Neural progenitor cell (in vitro differentiated cells): ENCODE results near the gene CPSF6. TPM values are rescaled to one million over a fixed set of nuclear protein-coding genes. Genes with fewer than 3 reads are reported as not detected.

ENCODE experiments used
- DNase-seq: peaks from one replicate; pipeline ENCODE4 v3.0.0-alpha.2; 2016; ENCODE audit warnings: low spot score
- H2AFZ ChIP-seq: fragments of 200-600 bp; sonication (generic); replicated peaks from 2 replicates; pipeline ENCODE4 v1.6.1; 2016; ENCODE audit warnings: antibody characterized with exemption
- H3F3A ChIP-seq: fragments of 200-600 bp; sonication (generic); 2 replicates; pipeline ENCODE4 v1.6.1; 2016; ENCODE audit warnings: antibody characterized with exemption, low read depth
- H3K27ac ChIP-seq: fragments of 200-600 bp; sonication (generic); 2 replicates; pipeline ENCODE4 v1.5.1; 2016; ENCODE audit warnings: mild to moderate bottlenecking
- H3K27me3 ChIP-seq: fragments of 200-600 bp; sonication (generic); 2 replicates; pipeline ENCODE4 v1.6.1; 2016; ENCODE audit warnings: mild to moderate bottlenecking, moderate library complexity
- H3K36me3 ChIP-seq: fragments of 200-600 bp; sonication (generic); 2 replicates; pipeline ENCODE4 v1.5.1; 2016
- H3K4me1 ChIP-seq: fragments of 200-600 bp; sonication (generic); 2 replicates; pipeline ENCODE4 v1.6.1; 2016; ENCODE audit warnings: mixed run types
- H3K4me2 ChIP-seq: fragments of 200-600 bp; sonication (generic); 2 replicates; pipeline ENCODE4 v1.6.1; 2016
- H3K4me3 ChIP-seq: fragments of 200-600 bp; sonication (generic); 2 replicates; pipeline ENCODE4 v1.5.1; 2016
- H3K79me2 ChIP-seq: fragments of 200-600 bp; sonication (generic); 2 replicates; pipeline ENCODE4 v1.6.1; 2016; ENCODE audit warnings: low read depth
- H3K9ac ChIP-seq: fragments of 200-600 bp; sonication (generic); 2 replicates; pipeline ENCODE4 v1.6.1; 2016
- H3K9me3 ChIP-seq: fragments of 200-600 bp; sonication (generic); 2 replicates; pipeline ENCODE4 v1.5.1; 2016; ENCODE audit warnings: low read depth
- H4K20me1 ChIP-seq: fragments of 200-600 bp; sonication (generic); 2 replicates; pipeline ENCODE4 v1.6.1; 2016; ENCODE audit warnings: low read depth
- H3K27ac Mint-ChIP-seq: 3 replicates; pipeline ENCODE4 v1.8.0; 2021; ENCODE audit warnings: mixed read lengths
- H3K27me3 Mint-ChIP-seq: 2 replicates; pipeline ENCODE4 v1.8.0; 2022; ENCODE audit warnings: low read depth, mild to moderate bottlenecking, inconsistent platforms, moderate library complexity, mixed read lengths; ENCODE audit not compliant: insufficient read depth
- H3K36me3 Mint-ChIP-seq: 3 replicates; pipeline ENCODE4 v1.8.0; 2021; ENCODE audit warnings: mixed read lengths
- H3K4me1 Mint-ChIP-seq: 3 replicates; pipeline ENCODE4 v1.8.0; 2021; ENCODE audit warnings: mixed read lengths
- H3K4me3 Mint-ChIP-seq: 3 replicates; pipeline ENCODE4 v1.8.0; 2021; ENCODE audit warnings: mild to moderate bottlenecking, moderate library complexity, mixed read lengths
- H3K9me3 Mint-ChIP-seq: 3 replicates; pipeline ENCODE4 v1.8.0; 2020; ENCODE audit warnings: mixed read lengths
- CTCF ChIP-seq: fragments of 200-600 bp; sonication (generic); IDR thresholded peaks from 2 replicates; pipeline ENCODE4 v1.5.1; 2017; ENCODE audit warnings: antibody characterized with exemption, mild to moderate bottlenecking
- EZH2 ChIP-seq: fragments of 200-600 bp; sonication (generic); IDR thresholded peaks from 2 replicates; pipeline ENCODE4 v1.6.1; 2017; ENCODE audit warnings: antibody characterized with exemption, mild to moderate bottlenecking, moderate library complexity
- EZH2phosphoT487 ChIP-seq: fragments of 200-600 bp; sonication (generic); IDR thresholded peaks from 2 replicates; pipeline ENCODE4 v1.6.1; 2017; ENCODE audit warnings: antibody characterized with exemption
- total RNA-seq: library from RNA; depleted of rRNA; stranded (reverse); fragments of >200 nt; gene quantifications from 2 replicates; pipeline ENCODE4 v1.2.3, GENCODE V29; 2015; ENCODE audit warnings: low replicate concordance

Gene CPSF6
- total RNA-seq, 1 donor from 2014 or later = 155 TPM

GRCh38 chr12:69225251-69225910, 14.0 kb upstream of the CPSF6 start:
- H3K36me3 ChIP-seq = no peaks in the 10 kb centered on the region
- no peaks in the 10 kb centered on the region for H3K4me1 ChIP-seq
- H3K9me3 Mint-ChIP-seq = peaks cover 4% of the 10 kb centered on the region
- no peak overlapping the region for H3K27ac Mint-ChIP-seq
- no peaks in the 10 kb centered on the region for H4K20me1 ChIP-seq
- H3K9me3 ChIP-seq = no peaks in the 10 kb centered on the region
- no peak overlapping the region for H3K27ac ChIP-seq
- H2AFZ ChIP-seq = no peak overlapping the region
- H3K4me1 Mint-ChIP-seq = no peaks in the 10 kb centered on the region
- no peaks in the 10 kb centered on the region for H3K27me3 ChIP-seq
- H3K79me2 ChIP-seq = no peaks in the 10 kb centered on the region
- H3K4me3 Mint-ChIP-seq = no peak overlapping the region
- H3F3A ChIP-seq = peaks cover 15% of the 10 kb centered on the region
- H3K4me3 ChIP-seq = no peak overlapping the region
- no peak overlapping the region for H3K4me2 ChIP-seq
- H3K27me3 Mint-ChIP-seq = peaks cover 2% of the 10 kb centered on the region
- H3K9ac ChIP-seq = no peak overlapping the region
- TF ChIP-seq EZH2phosphoT487 (no peak), EZH2 (no peak), CTCF (no peak)
- no peak for DNase-seq
- no peaks in the 10 kb centered on the region for H3K36me3 Mint-ChIP-seq

- Mint-ChIP-seq H3K9me3 (peaks cover 26% of the 10 kb centered on the region), H3K4me1 (no peaks in the 10 kb centered on the region), H3K36me3 (no peaks in the 10 kb centered on the region), H3K4me3 (no peak overlapping the region), H3K27me3 (peaks cover 2% of the 10 kb centered on the region), H3K27ac (no peak overlapping the region)
- no peaks in the 10 kb centered on the region for H4K20me1 ChIP-seq
- H3K79me2 ChIP-seq = no peaks in the 10 kb centered on the region
- no peak overlapping the region for H3K9ac ChIP-seq
- H3K27ac ChIP-seq = no peak overlapping the region
- no peaks in the 10 kb centered on the region for H3K27me3 ChIP-seq
- H3K4me1 ChIP-seq = no peaks in the 10 kb centered on the region
- H3K9me3 ChIP-seq = no peaks in the 10 kb centered on the region
- H3K36me3 ChIP-seq = no peaks in the 10 kb centered on the region
- DNase-seq = no peak
- no peak overlapping the region for H3K4me3 ChIP-seq
- peaks cover 22% of the 10 kb centered on the region for H3F3A ChIP-seq
- H3K4me2 ChIP-seq = no peak overlapping the region
- no peak for TF ChIP-seq CTCF
- TF ChIP-seq EZH2phosphoT487 = no peak
- TF ChIP-seq EZH2 = no peak
- no peak overlapping the region for H2AFZ ChIP-seq
These were observed 7.9 kb upstream of the CPSF6 start for GRCh38 chr12:69231479-69231878.

- Mint-ChIP-seq H3K27me3 (peaks cover 4% of the 10 kb centered on the region), H3K4me1 (peaks cover 21% of the 10 kb centered on the region), H3K4me3 (peak overlapping the region; percentile 87), H3K9me3 (peaks cover 7% of the 10 kb centered on the region), H3K27ac (peak overlapping the region; percentile 92), H3K36me3 (peaks cover 25% of the 10 kb centered on the region)
- Histone ChIP-seq H3K4me3 (peak overlapping the region; percentile 94), H3K27me3 (no peaks in the 10 kb centered on the region), H3K79me2 (peaks cover 54% of the 10 kb centered on the region), H3K27ac (peak overlapping the region; percentile 6), H3K4me1 (peaks cover 27% of the 10 kb centered on the region), H3K9ac (peak overlapping the region; percentile 1), H3K4me2 (peak overlapping the region; percentile 97), H3F3A (peaks cover 18% of the 10 kb centered on the region), H4K20me1 (peaks cover 38% of the 10 kb centered on the region), H3K9me3 (no peaks in the 10 kb centered on the region), H2AFZ (peak overlapping the region; percentile 78), H3K36me3 (no peaks in the 10 kb centered on the region)
- no peak for DNase-seq
- TF ChIP-seq CTCF (no peak), EZH2phosphoT487 (no peak), EZH2 (no peak)
These were observed 599 bp upstream of the CPSF6 start for GRCh38 chr12:69238589-69239351.
